ENCODE results near the gene LRRK1.

Gene LRRK1

GRCh38 chr15:101105059-101105891 is 186.1 kb downstream of the LRRK1 start:
- no peaks in the 10 kb centered on the region for H3K27me3 Mint-ChIP-seq (ENCODE audit: low read depth)
- no peak overlapping the region for H3K27ac Mint-ChIP-seq
- H3K36me3 Mint-ChIP-seq (ENCODE audit: low read depth): peaks cover 3% of the 10 kb centered on the region
- H3K9me3 Mint-ChIP-seq: peaks cover 3% of the 10 kb centered on the region
- peaks cover 4% of the 10 kb centered on the region for H3K4me1 Mint-ChIP-seq (ENCODE audit: low read depth)
- H3K4me3 Mint-ChIP-seq: no peak overlapping the region

DNA sequence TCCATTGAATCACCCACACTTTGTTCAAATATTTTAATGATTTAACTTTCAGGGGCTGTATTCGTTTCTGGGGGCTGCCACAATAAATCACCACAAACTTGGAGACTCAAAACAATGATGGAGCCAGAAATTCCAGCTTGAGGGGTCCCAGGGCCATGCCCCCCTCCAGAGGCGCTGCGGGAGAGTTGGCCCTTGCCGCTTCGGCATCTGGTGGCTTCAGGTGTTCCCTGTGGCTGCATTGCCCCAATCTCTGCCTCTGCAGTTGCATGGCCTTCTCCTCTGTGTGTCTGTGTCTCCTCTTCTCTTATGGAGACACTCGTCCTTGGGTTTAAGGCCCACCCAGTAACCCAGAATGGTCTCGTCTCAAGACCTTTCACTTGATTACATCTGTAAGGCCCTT is 187.9 kb downstream of the LRRK1 start:
- H3K4me3 Mint-ChIP-seq: no peak overlapping the region
- peaks cover 4% of the 10 kb centered on the region for H3K4me1 Mint-ChIP-seq (ENCODE audit: low read depth)
- H3K27me3 Mint-ChIP-seq (ENCODE audit: low read depth): no peaks in the 10 kb centered on the region
- H3K9me3 Mint-ChIP-seq: no peaks in the 10 kb centered on the region
- no peak overlapping the region for H3K27ac Mint-ChIP-seq
- H3K36me3 Mint-ChIP-seq (ENCODE audit: low read depth): peaks cover 3% of the 10 kb centered on the region

GRCh38 chr15:101107625-101108460 is 188.7 kb downstream of the LRRK1 start:
- H3K9me3 Mint-ChIP-seq: no peaks in the 10 kb centered on the region
- H3K4me1 Mint-ChIP-seq (ENCODE audit: low read depth): peaks cover 4% of the 10 kb centered on the region
- no peak overlapping the region for H3K27ac Mint-ChIP-seq
- H3K36me3 Mint-ChIP-seq (ENCODE audit: low read depth): peaks cover 3% of the 10 kb centered on the region
- H3K4me3 Mint-ChIP-seq: no peak overlapping the region
- H3K27me3 Mint-ChIP-seq (ENCODE audit: low read depth): no peaks in the 10 kb centered on the region

DNA sequence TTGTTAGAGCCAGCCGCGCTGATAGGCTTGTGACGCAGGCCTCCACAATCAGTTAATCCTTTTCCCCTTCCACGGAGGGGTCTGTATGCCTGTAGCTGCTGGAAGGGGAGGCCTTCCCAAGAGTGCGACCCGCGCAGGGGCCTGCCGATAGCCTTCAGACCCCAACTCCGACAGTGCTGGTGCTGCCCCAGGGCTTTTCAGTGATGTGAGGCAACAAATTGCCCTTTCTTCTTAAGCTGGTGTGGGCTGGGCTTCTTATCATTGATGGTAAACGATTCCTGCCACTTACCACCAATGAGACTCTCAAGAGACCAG is 189.3 kb downstream of the LRRK1 start:
- H3K36me3 Mint-ChIP-seq (ENCODE audit: low read depth): peaks cover 1% of the 10 kb centered on the region
- no peaks in the 10 kb centered on the region for H3K27me3 Mint-ChIP-seq (ENCODE audit: low read depth)
- no peak overlapping the region for H3K4me3 Mint-ChIP-seq
- no peaks in the 10 kb centered on the region for H3K9me3 Mint-ChIP-seq
- H3K4me1 Mint-ChIP-seq (ENCODE audit: low read depth): peaks cover 3% of the 10 kb centered on the region
- no peak overlapping the region for H3K27ac Mint-ChIP-seq

- H3K9me3 Mint-ChIP-seq: no peaks in the 10 kb centered on the region
- no peak overlapping the region for H3K27ac Mint-ChIP-seq
- no peaks in the 10 kb centered on the region for H3K36me3 Mint-ChIP-seq (ENCODE audit: low read depth)
- no peaks in the 10 kb centered on the region for H3K27me3 Mint-ChIP-seq (ENCODE audit: low read depth)
- no peak overlapping the region for H3K4me3 Mint-ChIP-seq
- H3K4me1 Mint-ChIP-seq (ENCODE audit: low read depth): peaks cover 1% of the 10 kb centered on the region
Observed at GRCh38 chr15:101108791-101109190, 189.6 kb downstream of the LRRK1 start.

DNA sequence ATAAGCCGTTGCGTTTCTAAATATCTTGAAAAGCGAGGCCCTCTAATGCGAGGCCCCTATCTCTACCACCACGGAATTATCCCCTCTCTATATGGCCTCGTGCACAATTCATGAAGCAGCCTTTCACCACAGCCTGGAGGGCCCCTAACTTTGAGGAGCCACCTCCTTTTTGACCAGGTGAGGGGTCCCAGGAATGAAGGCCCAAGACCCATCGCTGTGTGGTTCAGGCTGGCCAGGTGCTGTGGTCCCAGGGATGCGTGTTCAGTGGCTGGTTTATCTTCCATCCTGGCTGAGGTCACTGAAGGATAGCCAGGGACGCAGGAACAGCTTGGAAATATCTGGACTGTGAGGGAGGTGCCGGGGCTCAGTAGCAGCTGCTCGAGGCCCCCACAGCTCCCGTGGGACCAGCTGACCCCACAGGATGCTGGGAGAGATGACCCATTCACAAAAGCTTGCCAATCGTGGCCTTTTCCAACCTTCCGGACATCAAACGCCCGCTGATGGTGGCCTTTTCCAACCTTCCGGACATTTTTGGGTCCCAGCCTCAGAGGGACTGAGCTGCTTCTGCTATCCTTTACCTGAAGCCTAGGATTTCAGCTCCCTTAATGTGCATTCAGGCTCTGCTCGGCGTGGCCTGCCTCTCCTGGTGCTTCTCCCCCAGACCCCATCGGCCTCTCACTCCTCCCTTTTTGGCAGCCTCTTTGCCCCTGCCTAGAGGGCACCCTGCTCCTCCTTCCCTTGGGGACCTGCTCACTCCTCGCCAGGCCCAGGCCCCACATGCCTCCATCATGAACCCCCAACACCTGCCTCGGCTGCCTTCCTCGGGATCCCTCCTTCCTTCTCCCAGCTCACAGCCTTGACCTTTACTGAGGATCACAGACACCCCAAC is 191.8 kb downstream of the LRRK1 start:
- H3K4me1 Mint-ChIP-seq (ENCODE audit: low read depth): peaks cover 1% of the 10 kb centered on the region
- H3K27ac Mint-ChIP-seq: no peak overlapping the region
- H3K36me3 Mint-ChIP-seq (ENCODE audit: low read depth): no peaks in the 10 kb centered on the region
- H3K4me3 Mint-ChIP-seq: no peak overlapping the region
- H3K9me3 Mint-ChIP-seq: no peaks in the 10 kb centered on the region
- H3K27me3 Mint-ChIP-seq (ENCODE audit: low read depth): no peaks in the 10 kb centered on the region

- Mint-ChIP-seq H3K4me3 (no peak overlapping the region), H3K9me3 (no peaks in the 10 kb centered on the region), H3K27ac (no peak overlapping the region), H3K27me3 (ENCODE audit: low read depth) (no peaks in the 10 kb centered on the region), H3K36me3 (ENCODE audit: low read depth) (no peaks in the 10 kb centered on the region), H3K4me1 (ENCODE audit: low read depth) (peaks cover 7% of the 10 kb centered on the region)
Observed at GRCh38 chr15:101111570-101112262, 192.6 kb downstream of the LRRK1 start.

DNA sequence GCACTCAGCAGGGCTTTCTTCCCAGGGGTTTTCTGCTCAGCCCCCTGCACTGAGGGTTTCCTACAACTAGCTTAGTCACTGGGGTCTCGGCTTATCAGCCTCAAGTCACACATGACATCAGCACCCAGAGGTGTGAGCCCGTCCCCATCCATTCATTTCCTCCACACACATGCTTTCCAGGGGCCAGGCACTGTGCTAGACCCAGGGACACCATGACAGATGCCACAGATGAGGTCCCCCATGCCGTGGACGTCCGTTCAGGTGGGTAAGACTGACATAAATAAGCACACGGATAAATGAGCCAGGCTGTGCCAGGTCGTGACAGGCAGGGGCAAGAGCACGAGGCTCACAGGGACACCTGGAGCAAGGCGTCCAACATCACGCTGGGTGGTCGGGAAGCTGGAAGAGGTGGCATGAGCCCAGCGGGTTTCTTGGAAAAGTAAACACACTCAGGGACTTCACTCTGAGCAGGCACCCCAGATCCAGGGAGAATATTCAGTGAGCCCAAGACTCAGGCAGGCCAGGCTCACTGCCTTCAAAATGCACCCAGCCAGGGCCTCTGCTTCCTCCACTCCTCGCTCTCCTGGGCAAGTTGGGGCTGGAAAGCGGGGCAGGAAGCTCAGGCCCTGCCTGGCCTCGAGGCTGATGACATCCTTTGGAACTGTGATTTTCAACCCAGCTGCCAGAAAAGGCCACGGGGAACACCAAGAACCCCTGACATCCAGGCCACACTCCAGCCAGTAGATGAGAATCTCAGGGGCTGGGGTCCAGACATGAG is 193.4 kb downstream of the LRRK1 start:
- Mint-ChIP-seq H3K36me3 (ENCODE audit: low read depth) (no peaks in the 10 kb centered on the region), H3K27me3 (ENCODE audit: low read depth) (no peaks in the 10 kb centered on the region), H3K4me3 (no peak overlapping the region), H3K4me1 (ENCODE audit: low read depth) (peaks cover 8% of the 10 kb centered on the region), H3K9me3 (no peaks in the 10 kb centered on the region), H3K27ac (no peak overlapping the region)

- H3K4me3 Mint-ChIP-seq: no peak overlapping the region
- peaks cover 8% of the 10 kb centered on the region for H3K4me1 Mint-ChIP-seq (ENCODE audit: low read depth)
- H3K36me3 Mint-ChIP-seq (ENCODE audit: low read depth): no peaks in the 10 kb centered on the region
- H3K9me3 Mint-ChIP-seq: no peaks in the 10 kb centered on the region
- H3K27ac Mint-ChIP-seq: no peak overlapping the region
- H3K27me3 Mint-ChIP-seq (ENCODE audit: low read depth): no peaks in the 10 kb centered on the region
Observed at GRCh38 chr15:101113114-101114005, 194.2 kb downstream of the LRRK1 start.

GRCh38 chr15:101114166-101114565 is 195.0 kb downstream of the LRRK1 start:
- H3K4me1 Mint-ChIP-seq (ENCODE audit: low read depth): peaks cover 8% of the 10 kb centered on the region
- no peaks in the 10 kb centered on the region for H3K9me3 Mint-ChIP-seq
- H3K36me3 Mint-ChIP-seq (ENCODE audit: low read depth): no peaks in the 10 kb centered on the region
- no peak overlapping the region for H3K27ac Mint-ChIP-seq
- H3K27me3 Mint-ChIP-seq (ENCODE audit: low read depth): no peaks in the 10 kb centered on the region
- H3K4me3 Mint-ChIP-seq: no peak overlapping the region

GRCh38 chr15:101114610-101115009 is 195.5 kb downstream of the LRRK1 start:
- H3K27me3 Mint-ChIP-seq (ENCODE audit: low read depth): no peaks in the 10 kb centered on the region
- H3K9me3 Mint-ChIP-seq: no peaks in the 10 kb centered on the region
- no peak overlapping the region for H3K27ac Mint-ChIP-seq
- peaks cover 8% of the 10 kb centered on the region for H3K4me1 Mint-ChIP-seq (ENCODE audit: low read depth)
- no peak overlapping the region for H3K4me3 Mint-ChIP-seq
- H3K36me3 Mint-ChIP-seq (ENCODE audit: low read depth): no peaks in the 10 kb centered on the region

DNA sequence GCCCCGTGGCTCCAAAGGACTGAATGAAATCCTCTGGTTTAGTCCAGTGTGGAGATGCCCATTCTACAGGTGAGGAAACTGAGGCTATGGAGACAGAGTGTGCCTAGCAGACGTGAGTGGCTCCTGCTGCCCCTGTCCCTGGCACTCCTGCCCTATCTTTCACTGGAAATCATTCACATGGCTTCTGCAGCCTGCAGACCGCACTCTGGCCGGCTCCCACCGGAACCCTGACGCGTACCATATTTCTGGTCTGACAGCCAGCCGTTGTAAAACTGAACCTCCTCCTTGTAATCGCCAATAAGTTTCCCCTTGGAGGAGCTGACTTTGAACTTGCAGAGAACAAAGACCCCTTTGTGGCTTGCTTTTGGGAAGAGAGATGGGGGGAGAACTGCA is 196.2 kb downstream of the LRRK1 start:
- Mint-ChIP-seq H3K4me3 (no peak overlapping the region), H3K36me3 (ENCODE audit: low read depth) (no peaks in the 10 kb centered on the region), H3K9me3 (no peaks in the 10 kb centered on the region), H3K27me3 (ENCODE audit: low read depth) (no peaks in the 10 kb centered on the region), H3K4me1 (ENCODE audit: low read depth) (peaks cover 8% of the 10 kb centered on the region), H3K27ac (no peak overlapping the region)
